HCT116 (cell line): ENCODE results near the gene KCNIP3. TPM values are rescaled to one million over a fixed set of nuclear protein-coding genes. Genes with fewer than 3 reads are reported as not detected.

Source experiments
- ATAC-seq: fragments of 200-7000 bp; cut with Tn5 transposase; 2 replicates; pipeline ENCODE4 v1.9.1; 2020; ENCODE audit warnings: mild to moderate bottlenecking, moderate library complexity
- BruUV-seq: library from RNA; stranded (reverse); fragments of 400-500 nt; replicated peaks from 2 replicates; lab custom pipeline; 2021; lab: Mats Ljungman, UMichigan
- CTCF ChIA-PET: fragments of 300-600 bp; sonication (Branson Sonifier 250); formaldehyde crosslinking; loops from one replicate; lab custom pipeline; 2021; ENCODE audit warnings: antibody characterized with exemption; lab: Charles Lee
- POLR2A ChIA-PET: fragments of 300-600, 350-600 bp; sonication (Branson Sonifier 250); formaldehyde crosslinking; loops from one replicate; lab custom pipeline; 2021; ENCODE audit warnings: antibody characterized with exemption; lab: Charles Lee
- RAD21 ChIA-PET, 2 experiments: fragments of 300-600 bp; sonication (Branson Sonifier 250); formaldehyde crosslinking; loops; one replicate each; lab custom pipeline; 2023; ENCODE audit warnings: low total read pairs in 2 of 2; ENCODE audit not compliant: uncharacterized antibody in 2 of 2, unreplicated experiment in 2 of 2, low non-redundant PET in 1 of 2; lab: Charles Lee
- DNase-seq: peaks from one replicate; pipeline ENCODE4 v3.0.0-alpha.2; 2010; ENCODE audit warnings: low read depth, low spot score
- H2AFZ ChIP-seq: fragments of 200-600 bp; shearing (Covaris generic), sonication (generic); 2 replicates; pipeline ENCODE4 v1.6.1; 2017; ENCODE audit warnings: low read depth, mixed run types, mixed read lengths, antibody characterized with exemption, low read length; ENCODE audit not compliant: poor library complexity, severe bottlenecking
- H3K27ac ChIP-seq: 2 replicates; pipeline ENCODE4 v1.5.1; 2012; ENCODE audit warnings: low read depth, low read length
- H3K27me3 ChIP-seq: fragments of 200-600 bp; sonication (generic); 2 replicates; pipeline ENCODE4 v1.6.1; 2016; ENCODE audit warnings: mixed run types, low read length, mixed read lengths; ENCODE audit not compliant: insufficient read depth
- H3K36me3 ChIP-seq, 2 experiments: fragments of 200-500 bp in 1 of 2; fragments of 200-600 bp in 1 of 2; sonication (Bioruptor generic) in 1 of 2; sonication (generic) in 1 of 2; 2 replicates each; pipeline versions ENCODE4 v1.5.1 to v1.6.1; 2014 to 2016; ENCODE audit warnings: low read length in 2 of 2, inconsistent platforms in 1 of 2, mixed read lengths in 1 of 2, mixed run types in 1 of 2; ENCODE audit not compliant: insufficient read depth in 2 of 2, control insufficient read depth in 1 of 2
- H3K4me1 ChIP-seq, 2 experiments: fragments of 200-600 bp in 1 of 2; sonication (generic) in 1 of 2; 2 replicates each; pipeline versions ENCODE4 v1.5.1 to v1.6.1; 2012 to 2017; ENCODE audit warnings: low read length in 2 of 2, inconsistent platforms in 1 of 2, mild to moderate bottlenecking in 1 of 2, mixed read lengths in 1 of 2, mixed run types in 1 of 2, moderate library complexity in 1 of 2; ENCODE audit not compliant: insufficient read depth in 2 of 2, control insufficient read depth in 1 of 2
- H3K4me2 ChIP-seq: fragments of 200-600 bp; sonication (generic); 2 replicates; pipeline ENCODE4 v1.6.1; 2017; ENCODE audit warnings: mixed run types, low read length, mixed read lengths
- H3K4me3 ChIP-seq, 2 experiments: fragments of 200-600 bp in 1 of 2; sonication (generic) in 1 of 2; replicated peaks in 1 of 2; 2 replicates each; pipeline ENCODE4 v1.5.1; 2011 to 2016; ENCODE audit warnings: low read length in 2 of 2, control low read depth in 1 of 2, low read depth in 1 of 2, mild to moderate bottlenecking in 1 of 2, mixed read lengths in 1 of 2, mixed run types in 1 of 2
- H3K79me2 ChIP-seq: fragments of 200-600 bp; sonication (generic); 2 replicates; pipeline ENCODE4 v1.6.1; 2017; ENCODE audit warnings: mild to moderate bottlenecking, mixed run types, low read length, moderate library complexity, mixed read lengths; ENCODE audit not compliant: insufficient read depth
- H3K9ac ChIP-seq: fragments of 200-600 bp; sonication (generic); 2 replicates; pipeline ENCODE4 v1.6.1; 2016; ENCODE audit warnings: low read length, mixed read lengths
- H3K9me2 ChIP-seq: fragments of 200-600 bp; sonication (generic), shearing (Covaris generic); 2 replicates; pipeline ENCODE4 v1.6.1; 2017; ENCODE audit warnings: mixed run types, mild to moderate bottlenecking, moderate library complexity; ENCODE audit not compliant: insufficient read depth
- H3K9me3 ChIP-seq, 2 experiments: fragments of 200-500 bp in 1 of 2; fragments of 200-600 bp in 1 of 2; sonication (Bioruptor generic) in 1 of 2; sonication (generic) in 1 of 2; 2 replicates each; pipeline ENCODE4 v1.6.1; 2014 to 2017; ENCODE audit warnings: low read length in 2 of 2, mixed read lengths in 2 of 2, inconsistent platforms in 1 of 2, low read depth in 1 of 2, mild to moderate bottlenecking in 1 of 2, mixed run types in 1 of 2, moderate library complexity in 1 of 2; ENCODE audit not compliant: control insufficient read depth in 1 of 2, insufficient read depth in 1 of 2
- H4K20me1 ChIP-seq: fragments of 200-600 bp; sonication (generic), shearing (Covaris generic); 2 replicates; pipeline ENCODE4 v1.6.1; 2017; ENCODE audit warnings: mixed run types, mild to moderate bottlenecking, moderate library complexity; ENCODE audit not compliant: insufficient read depth
- ATF3 ChIP-seq: IDR thresholded peaks from 2 replicates; pipeline ENCODE4 v1.6.1; 2012
- CBX3 ChIP-seq: IDR thresholded peaks from 2 replicates; pipeline ENCODE4 v1.6.1; 2012; ENCODE audit warnings: low read depth
- CTCF ChIP-seq, 3 experiments: fragments of 200-600 bp in 1 of 3; sonication (generic) in 1 of 3; IDR thresholded peaks in 2 of 3; conservative IDR thresholded peaks in 1 of 3; 2 replicates each; pipeline ENCODE4 v1.5.1; 2012 to 2017; ENCODE audit warnings: low read depth in 2 of 3, low read length in 2 of 3, antibody characterized with exemption in 1 of 3, borderline replicate concordance in 1 of 3, control low read depth in 1 of 3, mild to moderate bottlenecking in 1 of 3, mixed read lengths in 1 of 3, mixed run types in 1 of 3, moderate library complexity in 1 of 3; ENCODE audit not compliant: insufficient read depth in 1 of 3
- EGR1 ChIP-seq: IDR thresholded peaks from 2 replicates; pipeline ENCODE4 v1.6.1; 2012; ENCODE audit warnings: low read depth
- EZH2 ChIP-seq: fragments of 200-600 bp; sonication (generic); IDR thresholded peaks from 2 replicates; pipeline ENCODE4 v1.6.1; 2017; ENCODE audit warnings: antibody characterized with exemption, mixed run types
- EZH2phosphoT487 ChIP-seq: fragments of 200-600 bp; IDR thresholded peaks from 2 replicates; pipeline ENCODE4 v1.6.1; 2018; ENCODE audit warnings: antibody characterized with exemption, borderline replicate concordance
- FOSL1 ChIP-seq: IDR thresholded peaks from 2 replicates; pipeline ENCODE4 v1.6.1; 2012; ENCODE audit warnings: low read depth
- JUND ChIP-seq: IDR thresholded peaks from 2 replicates; pipeline ENCODE4 v1.6.1; 2012
- MAX ChIP-seq: IDR thresholded peaks from 2 replicates; pipeline ENCODE4 v1.6.1; 2012
- POLR2A ChIP-seq: IDR thresholded peaks from 2 replicates; pipeline ENCODE4 v1.7.0; 2011; ENCODE audit warnings: borderline replicate concordance; ENCODE audit not compliant: insufficient read depth, insufficient read length; ENCODE audit errors: extremely low read depth
- POLR2AphosphoS5 ChIP-seq: IDR thresholded peaks from 2 replicates; pipeline ENCODE4 v1.6.1; 2011; ENCODE audit warnings: mild to moderate bottlenecking, low read depth, low read length, moderate library complexity
- RAD21 ChIP-seq: IDR thresholded peaks from 2 replicates; pipeline ENCODE4 v1.6.1; 2012; ENCODE audit warnings: low read depth, mild to moderate bottlenecking
- REST ChIP-seq: IDR thresholded peaks from 2 replicates; pipeline ENCODE4 v1.6.1; 2012; ENCODE audit warnings: low read depth
- SP1 ChIP-seq: IDR thresholded peaks from 2 replicates; pipeline ENCODE4 v1.6.1; 2012; ENCODE audit warnings: low read depth
- SRF ChIP-seq: IDR thresholded peaks from 2 replicates; pipeline ENCODE4 v1.6.1; 2012; ENCODE audit warnings: low read depth
- YY1 ChIP-seq: IDR thresholded peaks from 2 replicates; pipeline ENCODE4 v1.6.1; 2011; ENCODE audit warnings: low read length, low read depth, moderate library complexity, mild to moderate bottlenecking; ENCODE audit not compliant: insufficient replicate concordance; ENCODE audit errors: extremely low read depth
- ZBTB33 ChIP-seq: IDR thresholded peaks from 2 replicates; pipeline ENCODE4 v1.6.1; 2011; ENCODE audit warnings: mild to moderate bottlenecking, low read length, moderate library complexity; ENCODE audit not compliant: insufficient replicate concordance; ENCODE audit errors: extremely low read depth
- ZFX ChIP-seq: fragments of 450-650 bp; IDR thresholded peaks from 2 replicates; pipeline ENCODE4 v1.6.1; 2017
- ZNF274 ChIP-seq: fragments of 200-500 bp; sonication (Bioruptor generic); IDR thresholded peaks from 2 replicates; pipeline ENCODE4 v1.6.1; 2014; ENCODE audit warnings: mild to moderate bottlenecking, low read depth, low read length, inconsistent platforms
- intact Hi-C: fragments of 100-400 bp; cut with micrococcal nuclease; formaldehyde crosslinking; loops from 2 replicates; pipeline ENCODE4 v1.10.0; 2022
- total RNA-seq: library from RNA; stranded (reverse); gene quantifications from one replicate; pipeline ENCODE4 v1.2.1, GENCODE V29; 2021; ENCODE audit not compliant: unreplicated experiment

Gene KCNIP3
- total RNA-seq, 1 experiment from 2014 or later: 3.1 TPM

- RAD21 ChIA-PET: no interaction called here
- TF ChIP-seq MAX (no peak), ATF3 (no peak), YY1 (no peak), JUND (no peak), ZBTB33 (no peak), CTCF (IDR thresholded peaks at IDR 0.05 in 2 of 3, conservative IDR thresholded peaks at IDR 0.05 in 1 of 3; ENCODE audit: borderline replicate concordance in 1 of 3, insufficient read depth in 1 of 3, low read depth in 2 of 3, low read length in 2 of 3) (no peak), EZH2phosphoT487 (no peak), POLR2A (no peak), SP1 (no peak), CBX3 (no peak), EZH2 (no peak), SRF (no peak), RAD21 (no peak), ZFX (no peak), EGR1 (no peak), ZNF274 (no peak), REST (no peak), FOSL1 (no peak), POLR2AphosphoS5 (no peak)
- TF ChIP-seq, all 23 proteins: peak for 0
- peaks cover 22 to 45% of the 10 kb centered on the region in 2 experiments for H3K4me1 ChIP-seq
- intact Hi-C loops: no loop called here
- H3K27me3 ChIP-seq: no peaks in the 10 kb centered on the region
- ATAC-seq (no peak), DNase-seq (no peak)
- H3K9me2 ChIP-seq: no peaks in the 10 kb centered on the region
- no TSS peak for BruUV-seq
- no peaks in the 10 kb centered on the region for H4K20me1 ChIP-seq
- H3K36me3 ChIP-seq: no peaks in the 10 kb centered on the region
- no peaks in the 10 kb centered on the region for H3K79me2 ChIP-seq
- no peak overlapping the region for H3K9ac ChIP-seq
- CTCF ChIA-PET: no interaction called here
- no peak overlapping the region for H3K4me2 ChIP-seq
- no peak overlapping the region for H3K27ac ChIP-seq
- no peak overlapping the region for H3K4me3 ChIP-seq
- POLR2A ChIA-PET: no interaction called here
- no peak overlapping the region for H2AFZ ChIP-seq
- no peaks in the 10 kb centered on the region for H3K9me3 ChIP-seq
Measured at GRCh38 chr2:95272299-95272751, 24.8 kb upstream of the KCNIP3 start.
